Stimulated activated CD8-positive, alpha-beta memory T cell treated with anti-CD3 and anti-CD28 coated beads, Interleukin-12 subunit alpha, Interleukin-12 subunit beta, amount 100 ng/mL, for 24 hours (primary cell): Measurements from ENCODE around the gene DAGLB.
"Not testable (repeated sequence)": the region's sequence is repeated elsewhere in the genome, so short reads cannot be mapped to it uniquely, and the experiment has no call there.

Experiments used
- DNase-seq: peaks from one replicate; pipeline ENCODE4 v3.0.0-alpha.2; 2020; ENCODE audit errors: extremely low read depth

The DAGLB gene

GRCh38 chr7:6460990-6461584 is 13.3 kb upstream of the DAGLB start:
- no peak for DNase-seq

- DNase-seq: no peak
These were observed 12.5 kb upstream of the DAGLB start for GRCh38 chr7:6460303-6460702.

- DNase-seq: not testable (repeated sequence)
These were observed 10.9 kb upstream of the DAGLB start for GRCh38 chr7:6458676-6459075.

GRCh38 chr7:6453734-6454133 is 6.0 kb upstream of the DAGLB start:
- no peak for DNase-seq

- DNase-seq: no peak
These were observed 3.5 kb upstream of the DAGLB start for GRCh38 chr7:6451224-6451705.

GRCh38 chr7:6450591-6450990 is 2.8 kb upstream of the DAGLB start:
- DNase-seq: not testable (repeated sequence)

- not testable (repeated sequence) for DNase-seq
These were observed 2.1 kb upstream of the DAGLB start for GRCh38 chr7:6449884-6450283.

- no peak for DNase-seq
These were observed 1.3 kb upstream of the DAGLB start for GRCh38 chr7:6448943-6449543.

- no peak for DNase-seq
These were observed 745 bp downstream of the DAGLB start for GRCh38 chr7:6446838-6447580.

GRCh38 chr7:6444516-6445269 is 3.1 kb downstream of the DAGLB start:
- DNase-seq: no peak

- no peak for DNase-seq
These were observed 4.3 kb downstream of the DAGLB start for GRCh38 chr7:6443372-6443941.

- no peak for DNase-seq
These were observed 5.6 kb downstream of the DAGLB start for GRCh38 chr7:6442114-6442513.

GRCh38 chr7:6440381-6440780 is 7.4 kb downstream of the DAGLB start:
- no peak for DNase-seq

GRCh38 chr7:6438427-6438826 is 9.3 kb downstream of the DAGLB start:
- no peak for DNase-seq

GRCh38 chr7:6437251-6437650 is 10.5 kb downstream of the DAGLB start:
- no peak for DNase-seq

GRCh38 chr7:6436385-6436685 is 11.4 kb downstream of the DAGLB start:
- DNase-seq: no peak

- DNase-seq: peak; percentile 64
These were observed 12.0 kb downstream of the DAGLB start for GRCh38 chr7:6435486-6436384.

GRCh38 chr7:6433784-6434615 is 13.8 kb downstream of the DAGLB start:
- DNase-seq: no peak

GRCh38 chr7:6432781-6433180 is 15.0 kb downstream of the DAGLB start:
- DNase-seq: no peak

GRCh38 chr7:6430974-6431373 is 16.8 kb downstream of the DAGLB start:
- no peak for DNase-seq
